Panc1 (cell line): ENCODE results near the gene STAT4. TPM values are rescaled to one million over a fixed set of nuclear protein-coding genes. Genes with fewer than 3 reads are reported as not detected.

Source experiments
- ATAC-seq: fragments of 200-7000 bp; cut with Tn5 transposase; 2 replicates; pipeline ENCODE4 v1.9.1; 2020; ENCODE audit warnings: mild to moderate bottlenecking, moderate library complexity
- BruUV-seq: library from RNA; stranded (reverse); fragments of 400-500 nt; replicated peaks from 2 replicates; lab custom pipeline; 2021; lab: Mats Ljungman, UMichigan
- CTCF ChIA-PET: fragments of 300-600 bp; sonication (Branson Sonifier 250); formaldehyde crosslinking; loops from one replicate; lab custom pipeline; 2022; ENCODE audit warnings: antibody characterized with exemption; lab: Charles Lee
- POLR2A ChIA-PET: fragments of 300-600 bp; sonication (Branson Sonifier 250); formaldehyde crosslinking; loops from one replicate; lab custom pipeline; 2022; ENCODE audit warnings: antibody characterized with exemption; lab: Charles Lee
- DNase-seq: peaks from one replicate; pipeline ENCODE4 v3.0.0-alpha.2; 2010; ENCODE audit warnings: low read depth, low spot score
- H3K27ac ChIP-seq: 2 replicates; pipeline ENCODE4 v1.5.1; 2011; ENCODE audit warnings: mild to moderate bottlenecking, low read length, inconsistent platforms
- H3K27me3 ChIP-seq: fragments of 200-500 bp; sonication (Bioruptor generic); 2 replicates; pipeline ENCODE4 v1.6.0; 2014; ENCODE audit warnings: low read length, inconsistent platforms; ENCODE audit not compliant: control insufficient read depth, insufficient read depth
- H3K36me3 ChIP-seq: fragments of 200-500 bp; sonication (Bioruptor generic); 2 replicates; pipeline ENCODE4 v1.5.1; 2014; ENCODE audit warnings: inconsistent platforms, mild to moderate bottlenecking, low read length, moderate library complexity; ENCODE audit not compliant: control insufficient read depth, insufficient read depth
- H3K4me1 ChIP-seq: 2 replicates; pipeline ENCODE4 v1.5.1; 2011; ENCODE audit warnings: inconsistent platforms, mild to moderate bottlenecking, low read length, moderate library complexity; ENCODE audit not compliant: control insufficient read depth, insufficient read depth
- H3K4me3 ChIP-seq, 2 experiments: 2 replicates each; pipeline ENCODE4 v1.5.1; 2011 to 2012; ENCODE audit warnings: low read depth in 2 of 2, low read length in 2 of 2, mild to moderate bottlenecking in 2 of 2, inconsistent platforms in 1 of 2, moderate library complexity in 1 of 2
- H3K9me3 ChIP-seq: fragments of 200-500 bp; sonication (Bioruptor generic); 2 replicates; pipeline ENCODE4 v1.5.1; 2014; ENCODE audit warnings: low read depth, mild to moderate bottlenecking, inconsistent platforms, low read length, moderate library complexity; ENCODE audit not compliant: control insufficient read depth, insufficient read depth
- CTCF ChIP-seq: fragments of 450-650 bp; IDR thresholded peaks from 2 replicates; pipeline ENCODE4 v1.5.1; 2017; ENCODE audit warnings: mild to moderate bottlenecking
- POLR2AphosphoS5 ChIP-seq: IDR thresholded peaks from 2 replicates; pipeline ENCODE4 v1.6.1; 2012; ENCODE audit warnings: mild to moderate bottlenecking, low read depth, low read length, moderate library complexity
- SIN3A ChIP-seq: IDR thresholded peaks from 2 replicates; pipeline ENCODE4 v1.6.1; 2012; ENCODE audit warnings: low read depth, mild to moderate bottlenecking, low read length, moderate library complexity, borderline replicate concordance; ENCODE audit not compliant: insufficient read depth
- TCF7L2 ChIP-seq: IDR thresholded peaks from 2 replicates; pipeline ENCODE4 v1.6.1; 2011; ENCODE audit warnings: mild to moderate bottlenecking, low read depth, low read length, inconsistent platforms
- in situ Hi-C: cut with HindIII; loops from 2 replicates; pipeline ENCODE4 v1.10.0; 2016; ENCODE audit warnings: low sequenced_read_pairs, low pct_unique_long_range_greater_than_20kb
- intact Hi-C: fragments of 100-400 bp; cut with micrococcal nuclease; formaldehyde crosslinking; loops from one replicate; pipeline ENCODE4 v1.10.0; 2022; ENCODE audit not compliant: unreplicated experiment
- total RNA-seq: library from RNA; stranded (reverse); gene quantifications from one replicate; pipeline ENCODE4 v1.2.1, GENCODE V29; 2021; ENCODE audit not compliant: unreplicated experiment
- TF ChIP-seq, protein P1 (sequence below), 2 experiments: IDR thresholded peaks; 2 replicates each; pipeline ENCODE4 v1.6.1; 2011 to 2012; ENCODE audit warnings: low read depth in 2 of 2, control low read depth in 1 of 2, low read length in 1 of 2, mild to moderate bottlenecking in 1 of 2, moderate library complexity in 1 of 2; ENCODE audit not compliant: insufficient read depth in 1 of 2

Gene STAT4
- total RNA-seq, 1 experiment from 2014 or later: 0.05 TPM

GRCh38 chr2:191020742-191021381, 129.9 kb downstream of the STAT4 start:
- ChIA-PET POLR2A (no interaction called here), CTCF (no interaction called here)
- no peak for TF ChIP-seq TCF7L2
- peak; percentile 9; the same call in 1 of the 2 replicates for TF ChIP-seq POLR2AphosphoS5
- TF ChIP-seq CTCF: no peak
- DNase-seq (no peak), ATAC-seq (peak; percentile 46)
- Histone ChIP-seq H3K36me3 (no peaks in the 10 kb centered on the region; the same call in 1 of the 2 replicates), H3K9me3 (no peaks in the 10 kb centered on the region), H3K4me1 (peaks cover 26% of the 10 kb centered on the region), H3K27me3 (no peaks in the 10 kb centered on the region), H3K4me3 (peak overlapping the region; percentile 61 to 67), H3K27ac (peak overlapping the region; percentile 97)
- in situ Hi-C loops: no loop called here
- intact Hi-C loops: no loop called here
- TSS peak; percentile 86 for BruUV-seq

GRCh38 chr2:191020221-191020741, 130.5 kb downstream of the STAT4 start:
- POLR2A ChIA-PET: interaction anchor here (0.5 kb wide), 1 partner anchor 1043 kb away, joined by 3 read pairs; no protein-coding TSS in a partner anchor

More at GRCh38 chr2:191020221-191020741, 130.5 kb downstream of the STAT4 start:
- in situ Hi-C loops (no loop called here), intact Hi-C loops (no loop called here)
- no TSS peak for BruUV-seq
- TF ChIP-seq SIN3A (peak; percentile 100), POLR2AphosphoS5 (peak; percentile 98), CTCF (no peak), TCF7L2 (peak; percentile 83; the same call in 1 of the 2 replicates)
- TF ChIP-seq, protein P1, sequence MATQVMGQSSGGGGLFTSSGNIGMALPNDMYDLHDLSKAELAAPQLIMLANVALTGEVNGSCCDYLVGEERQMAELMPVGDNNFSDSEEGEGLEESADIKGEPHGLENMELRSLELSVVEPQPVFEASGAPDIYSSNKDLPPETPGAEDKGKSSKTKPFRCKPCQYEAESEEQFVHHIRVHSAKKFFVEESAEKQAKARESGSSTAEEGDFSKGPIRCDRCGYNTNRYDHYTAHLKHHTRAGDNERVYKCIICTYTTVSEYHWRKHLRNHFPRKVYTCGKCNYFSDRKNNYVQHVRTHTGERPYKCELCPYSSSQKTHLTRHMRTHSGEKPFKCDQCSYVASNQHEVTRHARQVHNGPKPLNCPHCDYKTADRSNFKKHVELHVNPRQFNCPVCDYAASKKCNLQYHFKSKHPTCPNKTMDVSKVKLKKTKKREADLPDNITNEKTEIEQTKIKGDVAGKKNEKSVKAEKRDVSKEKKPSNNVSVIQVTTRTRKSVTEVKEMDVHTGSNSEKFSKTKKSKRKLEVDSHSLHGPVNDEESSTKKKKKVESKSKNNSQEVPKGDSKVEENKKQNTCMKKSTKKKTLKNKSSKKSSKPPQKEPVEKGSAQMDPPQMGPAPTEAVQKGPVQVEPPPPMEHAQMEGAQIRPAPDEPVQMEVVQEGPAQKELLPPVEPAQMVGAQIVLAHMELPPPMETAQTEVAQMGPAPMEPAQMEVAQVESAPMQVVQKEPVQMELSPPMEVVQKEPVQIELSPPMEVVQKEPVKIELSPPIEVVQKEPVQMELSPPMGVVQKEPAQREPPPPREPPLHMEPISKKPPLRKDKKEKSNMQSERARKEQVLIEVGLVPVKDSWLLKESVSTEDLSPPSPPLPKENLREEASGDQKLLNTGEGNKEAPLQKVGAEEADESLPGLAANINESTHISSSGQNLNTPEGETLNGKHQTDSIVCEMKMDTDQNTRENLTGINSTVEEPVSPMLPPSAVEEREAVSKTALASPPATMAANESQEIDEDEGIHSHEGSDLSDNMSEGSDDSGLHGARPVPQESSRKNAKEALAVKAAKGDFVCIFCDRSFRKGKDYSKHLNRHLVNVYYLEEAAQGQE (IDR thresholded peaks at IDR 0.05; ENCODE audit: insufficient read depth in 1 of 2, low read depth in 2 of 2, low read length in 1 of 2): 0 out of 4 replicates have a peak, but pooled peaks of 1 of the 2 experiments have one; percentile 45
- peaks cover 26% of the 10 kb centered on the region for H3K4me1 ChIP-seq
- H3K4me3 ChIP-seq: peak overlapping the region; percentile 61 to 67
- H3K27ac ChIP-seq: peak overlapping the region; percentile 97
- CTCF ChIA-PET: no interaction called here
- peak; percentile 95 for ATAC-seq
- no peaks in the 10 kb centered on the region for H3K27me3 ChIP-seq
- H3K9me3 ChIP-seq: no peaks in the 10 kb centered on the region
- DNase-seq: peak; percentile 81
- H3K36me3 ChIP-seq: no peaks in the 10 kb centered on the region; the same call in 1 of the 2 replicates
